ENCODE results near the gene DNAI1. TPM values are rescaled to one million over a fixed set of nuclear protein-coding genes. Genes with fewer than 3 reads are reported as not detected.
A peak's percentile ranks its signal among the peaks of the same experiment; 100 is the strongest.

The DNAI1 gene
- total RNA-seq, 1 donor from 2014 or later = not detected

- no peak for TF ChIP-seq CTCF (IDR thresholded peaks at IDR 0.05; ENCODE audit: insufficient read depth, low read length, severe bottlenecking)
- peaks cover 9% of the 10 kb centered on the region for H3K27me3 ChIP-seq (ENCODE audit: control insufficient read depth, insufficient read depth, low read length)
- no peak overlapping the region for H3K4me3 ChIP-seq (ENCODE audit: low read depth, low read length)
- no peak for FAIRE-seq
- no peak for DNase-seq (ENCODE audit: low read depth)
- no peaks in the 10 kb centered on the region for H3K36me3 ChIP-seq (ENCODE audit: control insufficient read depth, insufficient read depth, low read length)
Observed at GRCh38 chr9:34498553-34498952, 39.9 kb downstream of the DNAI1 start.

GRCh38 chr9:34499076-34499475 is 40.5 kb downstream of the DNAI1 start:
- no peaks in the 10 kb centered on the region for H3K36me3 ChIP-seq (ENCODE audit: control insufficient read depth, insufficient read depth, low read length)
- DNase-seq (ENCODE audit: low read depth) (peak; percentile 62), FAIRE-seq (peak; percentile 70)
- TF ChIP-seq CTCF (IDR thresholded peaks at IDR 0.05; ENCODE audit: insufficient read depth, low read length, severe bottlenecking) = no peak
- no peak overlapping the region for H3K4me3 ChIP-seq (ENCODE audit: low read depth, low read length)
- peaks cover 9% of the 10 kb centered on the region for H3K27me3 ChIP-seq (ENCODE audit: control insufficient read depth, insufficient read depth, low read length)

GRCh38 chr9:34500623-34501267 is 42.1 kb downstream of the DNAI1 start:
- Histone ChIP-seq H3K4me3 (ENCODE audit: low read depth, low read length) (no peak overlapping the region), H3K27me3 (ENCODE audit: control insufficient read depth, insufficient read depth, low read length) (peaks cover 9% of the 10 kb centered on the region), H3K36me3 (ENCODE audit: control insufficient read depth, insufficient read depth, low read length) (no peaks in the 10 kb centered on the region)
- TF ChIP-seq CTCF (IDR thresholded peaks at IDR 0.05; ENCODE audit: insufficient read depth, low read length, severe bottlenecking) = peak; percentile 98
- FAIRE-seq = no peak
- peak; percentile 41 for DNase-seq (ENCODE audit: low read depth)

- TF ChIP-seq CTCF (IDR thresholded peaks at IDR 0.05; ENCODE audit: insufficient read depth, low read length, severe bottlenecking) = no peak
- Histone ChIP-seq H3K27me3 (ENCODE audit: control insufficient read depth, insufficient read depth, low read length) (peaks cover 9% of the 10 kb centered on the region), H3K4me3 (ENCODE audit: low read depth, low read length) (no peak overlapping the region), H3K36me3 (ENCODE audit: control insufficient read depth, insufficient read depth, low read length) (no peaks in the 10 kb centered on the region)
- DNase-seq (ENCODE audit: low read depth) (no peak), FAIRE-seq (no peak)
Observed at GRCh38 chr9:34501372-34501771, 42.8 kb downstream of the DNAI1 start.

- Histone ChIP-seq H3K27me3 (ENCODE audit: control insufficient read depth, insufficient read depth, low read length) (peaks cover 9% of the 10 kb centered on the region), H3K4me3 (ENCODE audit: low read depth, low read length) (no peak overlapping the region), H3K36me3 (ENCODE audit: control insufficient read depth, insufficient read depth, low read length) (no peaks in the 10 kb centered on the region)
- no peak for TF ChIP-seq CTCF (IDR thresholded peaks at IDR 0.05; ENCODE audit: insufficient read depth, low read length, severe bottlenecking)
- DNase-seq (ENCODE audit: low read depth) (no peak), FAIRE-seq (no peak)
Observed at GRCh38 chr9:34501889-34502425, 43.4 kb downstream of the DNAI1 start.

- peaks cover 9% of the 10 kb centered on the region for H3K27me3 ChIP-seq (ENCODE audit: control insufficient read depth, insufficient read depth, low read length)
- FAIRE-seq (no peak), DNase-seq (ENCODE audit: low read depth) (no peak)
- H3K36me3 ChIP-seq (ENCODE audit: control insufficient read depth, insufficient read depth, low read length) = no peaks in the 10 kb centered on the region
- H3K4me3 ChIP-seq (ENCODE audit: low read depth, low read length) = no peak overlapping the region
- TF ChIP-seq CTCF (IDR thresholded peaks at IDR 0.05; ENCODE audit: insufficient read depth, low read length, severe bottlenecking) = no peak
Observed at GRCh38 chr9:34502471-34502870, 43.9 kb downstream of the DNAI1 start.

Data from bronchial epithelial cell (primary cell).